SH-SY5Y (cell line): ENCODE data around the gene PTPRD.

Source experiments
- GATA2 ChIP-seq: IDR thresholded peaks from 2 replicates; pipeline ENCODE4 v1.6.1; 2011; ENCODE audit warnings: mild to moderate bottlenecking, low read depth, low read length
- GATA3 ChIP-seq: IDR thresholded peaks from 2 replicates; pipeline ENCODE4 v1.6.1; 2011; ENCODE audit warnings: low read depth, mild to moderate bottlenecking, low read length, moderate library complexity

GRCh38 chr9:8492679-8493078 is 2120.1 kb downstream of the PTPRD start:
- TF ChIP-seq GATA2 (no peak), GATA3 (no peak)
